ENCODE results near the gene HSPA1A. TPM values are rescaled to one million over a fixed set of nuclear protein-coding genes. Genes with fewer than 3 reads are reported as not detected.

Gene HSPA1A
- 73.9 and 103 TPM in 2 replicates for total RNA-seq

DNA sequence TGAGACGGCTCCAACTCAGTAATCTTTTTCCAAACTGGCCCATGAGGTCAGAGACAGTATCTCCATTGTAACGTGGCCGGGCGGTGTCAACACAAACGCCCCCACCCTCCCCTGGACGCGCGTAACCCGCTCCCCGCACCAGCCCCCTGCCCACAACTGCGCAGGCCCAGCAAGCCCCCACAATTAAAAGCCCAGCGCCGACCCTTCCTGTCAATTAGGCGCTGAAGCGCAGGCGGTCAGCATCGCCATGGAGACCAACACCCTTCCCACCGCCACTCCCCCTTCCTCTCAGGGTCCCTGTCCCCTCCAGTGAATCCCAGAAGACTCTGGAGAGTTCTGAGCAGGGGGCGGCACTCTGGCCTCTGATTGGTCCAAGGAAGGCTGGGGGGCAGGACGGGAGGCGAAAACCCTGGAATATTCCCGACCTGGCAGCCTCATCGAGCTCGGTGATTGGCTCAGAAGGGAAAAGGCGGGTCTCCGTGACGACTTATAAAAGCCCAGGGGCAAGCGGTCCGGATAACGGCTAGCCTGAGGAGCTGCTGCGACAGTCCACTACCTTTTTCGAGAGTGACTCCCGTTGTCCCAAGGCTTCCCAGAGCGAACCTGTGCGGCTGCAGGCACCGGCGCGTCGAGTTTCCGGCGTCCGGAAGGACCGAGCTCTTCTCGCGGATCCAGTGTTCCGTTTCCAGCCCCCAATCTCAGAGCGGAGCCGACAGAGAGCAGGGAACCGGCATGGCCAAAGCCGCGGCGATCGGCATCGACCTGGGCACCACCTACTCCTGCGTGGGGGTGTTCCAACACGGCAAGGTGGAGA is at the start of gene HSPA1A, which contains the start of gene HSPA1L:
Gene HSPA1A (plus strand): TSS at position 519 of the 814 bp plus-strand sequence. CDS start 214 bp downstream, at position 733.
Gene HSPA1L (minus strand): TSS at position 259 of the 814 bp plus-strand sequence. CDS start 3,311 bp downstream, outside the sequence.

DNA sequence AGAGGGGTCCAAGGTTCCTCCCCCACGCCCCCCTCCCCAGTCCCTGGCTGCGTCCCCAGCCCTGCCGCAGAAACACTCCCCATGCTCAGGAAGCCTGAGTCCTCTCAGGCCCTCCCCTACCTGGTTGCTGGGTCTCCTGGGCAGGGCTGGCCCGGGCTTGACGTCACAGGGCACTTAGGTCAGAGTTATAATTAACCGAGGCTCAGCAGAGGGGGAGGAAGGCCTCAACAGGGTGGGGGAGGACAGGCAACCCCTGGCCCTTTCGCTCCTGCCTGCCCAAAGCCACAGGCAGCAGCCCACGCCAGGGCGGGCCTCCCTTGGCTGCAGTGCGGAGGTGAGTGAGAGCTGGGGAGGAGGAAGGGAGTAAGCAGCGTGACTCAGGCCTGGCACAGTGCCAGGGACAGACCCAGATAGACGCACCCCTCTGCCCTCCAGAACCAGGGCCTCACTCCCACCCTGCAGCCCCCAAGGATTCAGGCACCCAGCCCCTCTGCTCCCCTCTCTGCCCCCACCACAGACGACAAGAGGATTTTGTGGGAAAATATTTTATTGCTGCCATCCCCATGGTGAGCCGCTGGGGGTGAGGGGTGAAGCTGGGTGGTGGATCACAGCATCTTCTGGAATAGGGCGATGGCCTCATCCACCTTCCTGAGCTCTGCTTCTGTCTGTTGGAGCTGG is 38.2 kb upstream of the HSPA1A start, which contains the start of gene VWA7:
Gene VWA7 (minus strand): TSS at position 340 of the 678 bp plus-strand sequence. CDS start 549 bp downstream, outside the sequence.

GRCh38 chr6:31795616-31796298 is 19.6 kb upstream of the HSPA1A start, which contains the start of gene VARS1:
Gene VARS1 (minus strand): TSS chr6:31795752. CDS start chr6:31795217, 535 bp downstream.

GRCh38 chr6:31806470-31807272 is 8.7 kb upstream of the HSPA1A start, which contains the start of gene LSM2:
Gene LSM2 (minus strand): TSS chr6:31806966. CDS start chr6:31806757, 209 bp downstream.

GRCh38 chr6:31827286-31828079 is 12.1 kb downstream of the HSPA1A start, which contains the start of gene HSPA1B:
Gene HSPA1B (plus strand): TSS chr6:31827738. CDS start chr6:31827951, 213 bp downstream.

GRCh38 chr6:31862344-31863235 is 47.2 kb downstream of the HSPA1A start, which contains the start of gene NEU1:
Gene NEU1 (minus strand): TSS chr6:31862821. CDS start chr6:31862776, 45 bp downstream.

Other genes starting within 250 kb of the HSPA1A start
- gene LTA, start 243.3 kb upstream of the HSPA1A start, total RNA-seq: not detected in 2 replicates
- not detected in 2 replicates for gene TNF, start 240.0 kb upstream of the HSPA1A start, total RNA-seq
- gene LTB, start 233.1 kb upstream of the HSPA1A start, total RNA-seq: 2.1 and 2.3 TPM in 2 replicates
- gene LST1, start 229.3 kb upstream of the HSPA1A start, total RNA-seq: 0.72 and 1.0 TPM in 2 replicates
- gene NCR3, start 222.5 kb upstream of the HSPA1A start, total RNA-seq: not detected in 2 replicates
- gene AIF1, start 200.3 kb upstream of the HSPA1A start, total RNA-seq: not detected in 2 replicates
- 31.2 and 39.4 TPM in 2 replicates for gene PRRC2A, start 194.8 kb upstream of the HSPA1A start, total RNA-seq
- gene BAG6, start 162.9 kb upstream of the HSPA1A start, total RNA-seq: 84.7 and 106 TPM in 2 replicates
- gene APOM, start 159.6 kb upstream of the HSPA1A start, total RNA-seq: 0.19 and 0.54 TPM in 2 replicates
- gene C6orf47, start 154.8 kb upstream of the HSPA1A start, total RNA-seq: 18.3 and 21.0 TPM in 2 replicates
- 11.3 and 11.6 TPM in 2 replicates for gene GPANK1, start 150.5 kb upstream of the HSPA1A start, total RNA-seq
- 88.2 and 101 TPM in 2 replicates for gene CSNK2B, start 149.5 kb upstream of the HSPA1A start, total RNA-seq
- 2.2 and 3.6 TPM in 2 replicates for gene LY6G5B, start 145.6 kb upstream of the HSPA1A start, total RNA-seq
- gene LY6G5C, start 134.5 kb upstream of the HSPA1A start, total RNA-seq: 1.1 and 1.3 TPM in 2 replicates
- 49.1 and 57.8 TPM in 2 replicates for gene ABHD16A, start 112.2 kb upstream of the HSPA1A start, total RNA-seq
- not detected in 2 replicates for gene LY6G6F, start 108.7 kb upstream of the HSPA1A start, total RNA-seq
- not detected in 2 replicates for gene LY6G6D, start 100.2 kb upstream of the HSPA1A start, total RNA-seq
- gene LY6G6C, start 93.8 kb upstream of the HSPA1A start, total RNA-seq: not detected in 2 replicates
- gene MPIG6B, start 92.2 kb upstream of the HSPA1A start, total RNA-seq: not detected in 2 replicates
- 82.0 and 106 TPM in 2 replicates for gene DDAH2, start 86.2 kb upstream of the HSPA1A start, total RNA-seq
- 714 and 927 TPM in 2 replicates for gene CLIC1, start 79.0 kb upstream of the HSPA1A start, total RNA-seq
- 3.7 and 4.6 TPM in 2 replicates for gene MSH5, start 75.5 kb upstream of the HSPA1A start, total RNA-seq
- 0.81 and 1.3 TPM in 2 replicates for gene SAPCD1, start 52.9 kb upstream of the HSPA1A start, total RNA-seq
- 0.09 TPM in 1 of 2 replicates, not detected in the other for gene VWA7, start 38.2 kb upstream of the HSPA1A start, total RNA-seq
- 64.4 and 67.7 TPM in 2 replicates for gene VARS1, start 19.8 kb upstream of the HSPA1A start, total RNA-seq
- gene LSM2, start 8.6 kb upstream of the HSPA1A start, total RNA-seq: 33.2 and 44.6 TPM in 2 replicates
- gene HSPA1L, start 260 bp upstream of the HSPA1A start, total RNA-seq: 0.72 and 0.85 TPM in 2 replicates
- gene HSPA1B, start 12.2 kb downstream of the HSPA1A start, total RNA-seq: 73.8 and 84.7 TPM in 2 replicates
- 38.6 and 40.2 TPM in 2 replicates for gene NEU1, start 47.3 kb downstream of the HSPA1A start, total RNA-seq
- under 0.01 TPM in 1 of 2 replicates, not detected in the other for gene SLC44A4, start 63.5 kb downstream of the HSPA1A start, total RNA-seq
- 54.2 and 56.9 TPM in 2 replicates for gene EHMT2, start 82.2 kb downstream of the HSPA1A start, total RNA-seq
- 4.2 and 6.8 TPM in 2 replicates for gene ZBTB12, start 86.5 kb downstream of the HSPA1A start, total RNA-seq
- gene C2, start 112.2 kb downstream of the HSPA1A start, total RNA-seq: 0.19 TPM in 1 of 2 replicates, not detected in the other
- gene CFB, start 130.6 kb downstream of the HSPA1A start, total RNA-seq: 0.90 and 4.7 TPM in 2 replicates
- 99.7 and 109 TPM in 2 replicates for gene NELFE, start 143.4 kb downstream of the HSPA1A start, total RNA-seq
- gene SKIC2, start 143.6 kb downstream of the HSPA1A start, total RNA-seq: 40.9 and 43.4 TPM in 2 replicates
- 7.8 and 11.1 TPM in 2 replicates for gene DXO, start 156.6 kb downstream of the HSPA1A start, total RNA-seq
- 0.99 and 2.0 TPM in 2 replicates for gene C4A, start 166.5 kb downstream of the HSPA1A start, total RNA-seq
- 0.63 and 1.8 TPM in 2 replicates for gene C4B, start 199.3 kb downstream of the HSPA1A start, total RNA-seq
- gene CYP21A2, start 222.9 kb downstream of the HSPA1A start, total RNA-seq: not detected in 2 replicates

All from endothelial cell of coronary artery (primary cell).